ENCODE results near the gene ADO.

Gene ADO

GRCh38 chr10:62817766-62818425 lies 13.4 kb downstream of the ADO start:
- DNase-seq (ENCODE audit: low read depth in 2 of 2) = peak in 1 of 2 donors; percentile 65

- DNase-seq (ENCODE audit: low read depth in 2 of 2) = peak in 1 of 2 donors; percentile 78
Observed at GRCh38 chr10:62818426-62819011, 14.0 kb downstream of the ADO start.

- DNase-seq (ENCODE audit: low read depth in 2 of 2) = no peak
Observed at GRCh38 chr10:62819141-62819920, 14.8 kb downstream of the ADO start.

- DNase-seq (ENCODE audit: low read depth in 2 of 2) = no peak
Observed at GRCh38 chr10:62820586-62820985, 16.1 kb downstream of the ADO start.

- DNase-seq (ENCODE audit: low read depth in 2 of 2) = no peak
Observed at GRCh38 chr10:62826273-62826672, 21.8 kb downstream of the ADO start.

GRCh38 chr10:62829622-62830021 lies 25.1 kb downstream of the ADO start:
- no peak for DNase-seq (ENCODE audit: low read depth in 2 of 2)

GRCh38 chr10:62830679-62831078 lies 26.2 kb downstream of the ADO start:
- no peak for DNase-seq (ENCODE audit: low read depth in 2 of 2)

GRCh38 chr10:62831346-62831745 lies 26.8 kb downstream of the ADO start:
- no peak for DNase-seq (ENCODE audit: low read depth in 2 of 2)

GRCh38 chr10:62839590-62839989 lies 35.1 kb downstream of the ADO start:
- no peak for DNase-seq (ENCODE audit: low read depth in 2 of 2)

- DNase-seq (ENCODE audit: low read depth in 2 of 2) = no peak
Observed at GRCh38 chr10:62842983-62843382, 38.5 kb downstream of the ADO start.

GRCh38 chr10:62843600-62843999 lies 39.1 kb downstream of the ADO start:
- DNase-seq (ENCODE audit: low read depth in 2 of 2) = no peak

- peak; percentile 13 to 17 for DNase-seq (ENCODE audit: low read depth in 2 of 2)
Observed at GRCh38 chr10:62844280-62845011, 39.9 kb downstream of the ADO start.

- DNase-seq (ENCODE audit: low read depth in 2 of 2) = no peak
Observed at GRCh38 chr10:62847433-62847832, 42.9 kb downstream of the ADO start.

GRCh38 chr10:62850646-62851045 lies 46.1 kb downstream of the ADO start:
- DNase-seq (ENCODE audit: low read depth in 2 of 2) = no peak

GRCh38 chr10:62851442-62851841 lies 46.9 kb downstream of the ADO start:
- DNase-seq (ENCODE audit: low read depth in 2 of 2) = no peak

- peak; percentile 12 to 19 for DNase-seq (ENCODE audit: low read depth in 2 of 2)
Observed at GRCh38 chr10:62852961-62853702, 48.6 kb downstream of the ADO start.

GRCh38 chr10:62853710-62854109 lies 49.2 kb downstream of the ADO start:
- peak in 1 of 2 donors; percentile 16 for DNase-seq (ENCODE audit: low read depth in 2 of 2)

- DNase-seq (ENCODE audit: low read depth in 2 of 2) = no peak
Observed at GRCh38 chr10:62856021-62856420, 51.5 kb downstream of the ADO start.

All from stimulated activated CD8-positive, alpha-beta memory T cell treated with anti-CD3 and anti-CD28 coated beads, Interleukin-7, amount 100 ng/mL, for 4 hours (primary cell).